Fibroblast of the conjunctiva (primary cell): ENCODE data around the gene CALCB.
"Not testable (repeated sequence)": the region's sequence is repeated elsewhere in the genome, so short reads cannot be mapped to it uniquely, and the experiment has no call there.

Source experiments
- DNase-seq: peaks from one replicate; pipeline ENCODE4 v3.0.0-alpha.2; 2010; ENCODE audit warnings: low read depth

Gene CALCB, protein sequence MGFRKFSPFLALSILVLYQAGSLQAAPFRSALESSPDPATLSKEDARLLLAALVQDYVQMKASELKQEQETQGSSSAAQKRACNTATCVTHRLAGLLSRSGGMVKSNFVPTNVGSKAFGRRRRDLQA

DNA sequence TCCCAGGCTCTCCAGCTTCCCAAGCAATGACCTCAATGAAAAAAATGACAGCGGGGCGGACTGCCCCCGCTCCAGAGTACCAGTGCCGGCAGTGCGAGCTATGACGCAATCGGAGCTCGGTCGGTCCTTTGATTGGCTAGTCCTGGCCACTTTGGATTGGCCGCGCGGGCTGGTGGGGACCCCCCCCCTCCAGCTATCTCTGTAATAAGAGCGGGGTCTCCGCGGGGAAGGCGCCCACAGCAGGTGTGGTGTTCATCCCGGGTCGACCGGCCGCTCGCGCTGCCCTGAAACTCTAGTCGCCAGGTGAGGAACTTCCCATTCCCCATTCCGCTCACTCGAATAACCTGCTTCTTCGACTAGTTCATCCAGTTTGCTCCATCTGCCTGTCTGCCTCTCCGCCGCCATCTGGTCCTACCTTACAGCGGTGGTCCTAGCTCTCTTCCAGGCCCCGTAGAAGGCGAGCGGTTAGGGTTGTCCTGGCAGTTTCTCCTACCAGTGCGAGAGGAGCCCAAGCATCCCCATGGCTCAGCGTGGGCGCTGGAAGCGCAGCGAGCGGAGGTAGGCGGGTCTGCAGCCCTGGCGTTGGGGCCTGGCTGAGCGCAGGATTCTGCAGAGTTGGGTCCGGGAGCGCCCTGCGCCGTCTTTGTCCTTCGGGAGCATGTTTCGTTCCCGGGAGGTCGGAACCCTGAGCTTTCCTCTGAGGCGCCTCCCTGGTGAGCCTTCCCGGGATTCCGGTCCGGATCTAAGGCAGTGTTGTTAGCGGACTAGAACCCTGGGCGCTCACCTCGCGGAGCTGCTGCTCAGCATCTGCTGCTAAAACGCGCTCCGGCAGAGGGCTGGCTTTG lies at the start of gene CALCB:
Gene CALCB (plus strand): TSS at position 233 of the 845 bp plus-strand sequence. CDS start 1,126 bp downstream, outside the sequence.
- no peak for DNase-seq

DNA sequence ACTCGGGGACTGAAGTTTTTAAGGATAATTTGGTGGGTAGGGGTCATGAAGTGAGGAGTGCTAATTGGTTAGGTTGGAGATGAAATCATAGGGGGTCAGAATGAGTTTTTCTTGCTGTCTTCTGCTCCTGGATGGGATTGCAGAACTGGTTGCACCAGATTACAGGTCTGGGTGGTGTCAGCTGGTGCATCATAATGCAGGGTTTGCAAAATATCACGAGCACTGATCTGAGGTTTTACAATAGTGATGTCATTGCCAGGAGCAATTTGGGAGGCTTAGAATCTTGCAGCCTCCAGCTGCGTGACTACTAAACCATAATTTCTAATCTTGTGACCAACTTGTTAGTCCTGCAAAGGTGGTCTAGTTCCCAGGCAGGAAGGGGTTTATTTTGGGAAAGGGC lies 46.4 kb upstream of the CALCB start:
- DNase-seq = no peak

DNA sequence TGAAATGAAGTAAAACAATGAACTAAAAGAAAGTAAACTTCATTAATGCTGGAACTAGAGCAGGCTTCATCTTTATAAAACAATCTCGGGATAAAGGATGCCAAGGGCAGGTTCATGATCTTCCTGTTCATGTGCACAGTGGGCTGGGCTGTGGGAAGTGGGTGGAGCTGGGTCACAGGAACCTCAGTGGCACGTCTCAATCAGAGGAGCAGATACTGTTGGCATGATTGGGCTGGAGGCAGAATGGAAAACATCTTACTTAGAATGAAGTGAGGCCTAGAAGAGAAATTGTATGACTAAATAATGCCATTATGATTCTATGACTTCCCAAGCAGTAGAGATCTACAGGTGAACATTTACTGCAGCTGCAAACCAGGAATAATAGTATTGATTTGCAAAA lies 45.4 kb upstream of the CALCB start:
- no peak for DNase-seq

DNA sequence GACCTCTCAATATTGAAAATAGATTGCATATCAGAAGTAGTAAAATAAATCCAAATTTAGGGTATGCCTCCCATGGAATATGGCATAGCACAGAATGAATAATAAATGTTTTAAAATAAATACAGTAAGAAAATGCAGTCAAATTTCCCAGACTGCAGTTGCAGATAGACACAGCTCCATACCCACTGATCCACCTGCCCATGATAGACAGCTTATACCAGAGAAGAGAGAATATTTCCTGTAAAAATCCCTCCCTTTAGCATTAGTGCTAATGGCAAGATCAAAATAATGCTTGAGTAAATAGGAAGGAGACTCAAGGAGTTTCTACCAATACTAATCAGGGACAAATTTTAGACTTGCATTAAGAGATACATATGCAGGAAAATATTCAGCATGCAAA lies 45.0 kb upstream of the CALCB start:
- no peak for DNase-seq

DNA sequence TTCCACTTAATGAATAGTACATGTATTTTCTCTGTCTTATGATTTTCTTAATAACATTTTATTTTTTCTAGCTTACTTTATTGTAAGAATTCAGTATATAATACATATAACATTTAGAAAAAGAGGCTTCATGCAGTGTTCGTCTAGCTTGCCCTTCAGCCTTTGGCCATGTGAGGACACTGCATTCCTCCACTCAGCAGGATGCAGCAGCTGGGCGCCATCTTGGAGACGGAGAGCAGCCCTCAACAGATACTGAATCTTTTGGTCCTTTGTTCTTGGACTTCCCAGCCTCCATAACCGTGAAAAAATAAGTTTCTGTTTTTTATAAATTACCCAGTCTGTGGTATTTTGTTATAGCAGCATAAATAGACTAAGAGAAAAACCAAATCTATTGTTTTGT lies 41.4 kb upstream of the CALCB start:
- not testable (repeated sequence) for DNase-seq

DNA sequence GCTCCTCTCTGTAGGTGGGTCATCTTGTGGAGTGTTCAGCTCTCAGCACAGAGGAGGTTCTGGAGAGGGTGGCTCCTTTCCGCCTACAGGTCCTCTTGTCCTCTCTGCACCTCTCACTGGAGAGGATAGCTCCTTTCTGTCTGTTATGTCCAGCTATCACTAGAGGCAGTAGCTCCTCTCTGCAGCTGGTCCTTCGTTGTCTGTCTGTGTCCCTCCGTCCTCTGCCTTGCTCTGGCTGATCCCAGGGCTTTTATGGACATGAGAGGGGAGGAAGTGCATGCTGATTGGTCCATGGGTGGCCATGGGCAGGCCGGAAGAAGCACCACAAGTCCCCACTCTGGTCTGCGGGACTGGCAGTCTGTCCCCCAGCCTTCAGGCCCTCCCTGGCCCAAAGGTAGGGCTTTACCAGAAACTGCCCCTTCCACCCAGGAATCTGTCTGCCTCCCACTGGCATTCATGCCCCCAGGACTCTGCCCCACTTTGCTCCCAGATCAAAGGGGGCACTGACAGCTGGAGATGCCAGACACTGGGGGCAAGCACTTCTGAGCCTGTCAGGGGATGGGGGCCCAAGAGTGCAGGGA lies 38.6 kb upstream of the CALCB start:
- DNase-seq = no peak

DNA sequence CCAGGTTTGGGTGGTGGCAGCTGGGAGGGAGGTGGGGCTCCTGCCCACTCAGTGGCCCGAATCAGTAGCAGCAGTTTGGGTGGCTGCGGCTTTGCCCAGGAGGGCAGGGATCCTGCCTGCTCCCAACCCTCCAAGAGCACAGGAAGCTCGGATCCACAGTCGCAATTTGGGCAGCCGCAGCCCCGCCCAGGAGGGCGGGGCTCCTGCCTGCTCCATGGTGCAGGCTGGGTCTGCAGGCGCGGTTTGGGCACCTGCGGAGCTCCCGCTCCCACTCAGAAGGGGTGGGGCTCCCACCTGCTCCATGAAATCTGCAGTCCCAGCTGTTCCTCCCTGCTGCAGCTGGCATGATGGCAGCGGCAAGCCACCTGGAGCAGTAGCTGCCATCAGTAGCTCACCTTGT lies 38.1 kb upstream of the CALCB start:
- DNase-seq = no peak

DNA sequence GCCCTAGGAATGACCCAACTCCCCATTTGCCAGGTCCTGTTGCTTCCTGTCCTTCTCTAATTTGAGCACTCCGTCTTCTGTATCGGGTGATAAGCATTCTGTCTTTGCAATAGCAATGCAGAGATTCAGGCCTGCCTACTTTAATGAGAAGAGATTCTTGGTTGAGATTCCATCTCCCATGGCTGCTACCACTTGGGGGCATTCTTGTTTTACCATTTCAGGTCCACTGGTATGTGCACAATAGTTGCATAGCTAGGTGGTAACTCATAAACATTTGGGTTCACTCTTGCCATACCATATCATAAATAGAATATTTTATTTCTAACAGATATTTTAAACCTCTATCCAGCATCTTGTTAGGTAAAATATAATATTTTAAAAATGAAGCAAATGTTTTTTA lies 34.4 kb upstream of the CALCB start:
- no peak for DNase-seq

DNA sequence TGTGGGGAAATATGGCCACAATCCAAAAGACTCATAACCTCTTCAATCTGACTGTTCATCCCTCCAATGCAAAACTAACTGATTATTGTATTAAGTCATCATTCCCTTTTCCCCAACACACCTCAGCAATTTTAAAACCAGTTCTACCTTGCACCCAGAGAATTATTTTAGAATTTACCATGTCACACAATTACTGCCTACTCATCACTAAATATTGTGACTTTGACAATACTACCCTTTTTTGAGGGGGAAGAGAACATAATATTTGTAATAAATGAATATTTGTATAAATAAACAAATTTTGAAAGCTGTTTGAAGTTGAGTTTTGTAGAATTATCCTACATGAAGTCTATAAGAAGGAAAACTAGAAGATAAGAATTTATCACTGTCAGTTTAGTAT lies 28.2 kb upstream of the CALCB start:
- DNase-seq = no peak

DNA sequence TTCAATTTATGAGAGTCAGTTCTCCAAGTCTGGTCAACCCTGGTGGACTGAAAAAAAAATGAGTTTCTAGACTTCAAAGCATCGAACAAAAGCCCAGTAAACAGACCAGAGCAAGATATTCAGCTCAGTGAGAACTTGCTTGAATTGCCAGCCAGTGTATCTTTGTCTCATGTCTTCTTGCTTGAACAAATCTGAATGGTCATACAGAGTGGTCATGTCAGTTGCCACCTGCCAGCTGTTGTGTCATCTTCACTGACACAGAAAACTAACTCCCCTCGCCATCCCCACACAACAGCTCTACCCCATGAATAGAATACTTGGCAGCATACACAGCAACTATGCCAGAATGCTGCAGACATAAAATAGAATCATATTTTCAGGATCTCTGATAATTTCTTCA lies 27.5 kb upstream of the CALCB start:
- no peak for DNase-seq

DNA sequence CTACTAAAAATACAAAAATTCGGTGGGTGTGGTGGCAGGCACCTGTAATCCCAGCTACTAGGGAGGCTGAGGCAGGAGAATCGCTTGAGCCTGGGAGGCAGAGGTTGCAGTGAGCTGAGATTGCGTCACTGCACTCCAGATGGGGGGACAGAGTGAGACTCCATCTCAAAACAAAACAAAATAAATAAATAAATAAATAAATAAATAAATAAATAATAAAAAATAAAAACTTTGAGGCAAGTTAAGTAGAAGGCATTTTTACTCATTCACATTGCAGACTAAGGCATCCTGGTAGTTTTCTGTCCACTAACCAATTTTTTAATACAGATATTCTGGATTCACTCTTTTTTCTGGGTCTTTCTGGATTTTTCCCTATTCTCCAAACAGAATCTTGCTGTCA lies 26.7 kb upstream of the CALCB start:
- not testable (repeated sequence) for DNase-seq

DNA sequence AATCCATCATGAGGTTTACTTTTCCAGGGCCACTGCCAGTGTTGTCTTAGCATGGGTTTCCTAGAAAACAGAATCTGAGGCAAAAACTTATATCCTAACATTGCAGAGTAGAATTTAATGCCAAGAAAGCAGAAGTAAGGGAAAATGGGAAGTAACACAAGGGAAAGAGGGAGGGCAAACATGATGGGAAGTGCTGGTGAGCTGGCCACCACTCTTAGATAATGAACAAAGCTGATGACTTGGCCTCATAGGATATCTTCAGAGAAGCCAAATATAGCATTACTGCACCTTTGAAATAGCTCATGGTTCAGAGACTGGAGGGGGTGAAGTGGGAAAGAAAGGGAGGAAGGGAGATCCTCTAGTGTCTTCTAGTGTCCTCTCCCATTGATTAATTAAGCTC lies 24.8 kb upstream of the CALCB start:
- no peak for DNase-seq

DNA sequence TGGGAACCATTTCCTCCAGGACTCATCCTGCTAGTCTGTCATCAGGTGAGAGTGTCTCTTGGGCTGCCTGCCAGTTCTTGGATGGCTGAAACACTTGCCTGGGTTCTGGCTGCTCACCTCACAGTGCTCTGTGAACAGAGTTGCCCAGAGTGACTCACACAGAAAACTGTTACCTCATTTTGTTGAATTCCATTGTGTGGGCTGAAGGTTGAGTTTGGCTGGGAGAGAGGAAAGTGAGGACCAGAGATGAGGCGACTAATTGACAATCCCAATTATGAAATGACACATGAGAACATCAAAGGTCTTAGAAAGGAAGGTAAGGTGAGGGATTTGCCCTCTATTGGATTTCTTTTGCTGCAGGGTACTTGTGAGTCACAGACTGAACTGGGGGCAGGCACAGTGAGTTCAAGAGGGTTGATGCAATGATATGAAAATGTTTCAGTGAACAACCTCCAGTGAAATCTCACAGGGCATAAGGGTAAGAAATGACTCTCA lies 20.2 kb upstream of the CALCB start:
- DNase-seq = peak; percentile 47

DNA sequence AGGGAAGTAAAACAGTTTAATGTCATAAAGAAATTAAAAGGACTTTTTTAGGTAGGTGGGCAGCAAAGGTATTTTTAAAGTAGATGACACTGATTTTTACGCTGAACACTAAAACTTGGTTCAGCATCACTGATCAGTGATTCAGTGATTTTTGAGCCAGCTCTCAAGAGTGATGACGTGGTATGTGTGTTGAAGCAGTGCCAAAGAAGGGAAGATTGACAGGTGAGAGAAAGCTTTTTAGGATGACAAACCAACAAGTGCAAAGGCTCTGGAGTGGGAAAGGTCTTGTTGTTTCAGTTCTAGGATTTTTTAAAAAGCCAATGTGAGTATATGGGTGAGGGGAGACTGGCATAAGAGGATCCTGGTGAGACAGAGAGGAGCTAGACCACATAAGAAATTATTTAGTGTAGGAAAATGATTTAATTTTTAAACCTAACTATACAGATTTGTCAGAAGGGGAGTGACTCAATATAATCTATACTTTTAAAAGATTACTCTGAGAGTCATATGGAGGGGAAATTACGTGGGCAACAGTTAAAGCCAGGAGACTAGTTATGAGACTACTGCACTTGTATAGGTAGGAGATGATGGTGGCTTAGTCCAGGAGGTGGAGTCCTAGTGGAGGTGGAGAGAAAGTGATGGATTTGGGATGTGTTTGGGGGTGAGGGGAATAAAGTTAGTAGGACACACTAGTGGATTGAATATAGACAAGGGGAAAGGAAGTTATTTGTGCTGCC lies 17.6 kb upstream of the CALCB start:
- no peak for DNase-seq

DNA sequence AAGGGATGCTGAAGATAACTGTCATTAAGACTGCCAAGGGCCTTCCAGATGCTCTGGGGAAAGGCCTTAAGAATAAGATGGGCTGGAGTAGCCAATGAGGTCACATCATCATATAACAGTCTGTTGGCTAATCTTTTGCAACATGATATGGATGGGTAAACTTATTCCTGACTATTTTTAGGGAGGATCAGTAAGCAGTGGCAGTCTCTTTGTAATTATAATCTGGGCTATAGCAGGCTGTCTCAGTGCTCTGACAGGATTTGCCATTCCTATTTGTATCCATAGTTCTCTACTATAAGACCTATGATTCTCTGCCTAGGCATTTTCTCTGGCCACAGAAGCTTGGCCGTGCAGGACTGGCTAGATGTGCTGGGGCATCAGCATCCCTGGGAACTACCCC lies 16.1 kb upstream of the CALCB start:
- no peak for DNase-seq

DNA sequence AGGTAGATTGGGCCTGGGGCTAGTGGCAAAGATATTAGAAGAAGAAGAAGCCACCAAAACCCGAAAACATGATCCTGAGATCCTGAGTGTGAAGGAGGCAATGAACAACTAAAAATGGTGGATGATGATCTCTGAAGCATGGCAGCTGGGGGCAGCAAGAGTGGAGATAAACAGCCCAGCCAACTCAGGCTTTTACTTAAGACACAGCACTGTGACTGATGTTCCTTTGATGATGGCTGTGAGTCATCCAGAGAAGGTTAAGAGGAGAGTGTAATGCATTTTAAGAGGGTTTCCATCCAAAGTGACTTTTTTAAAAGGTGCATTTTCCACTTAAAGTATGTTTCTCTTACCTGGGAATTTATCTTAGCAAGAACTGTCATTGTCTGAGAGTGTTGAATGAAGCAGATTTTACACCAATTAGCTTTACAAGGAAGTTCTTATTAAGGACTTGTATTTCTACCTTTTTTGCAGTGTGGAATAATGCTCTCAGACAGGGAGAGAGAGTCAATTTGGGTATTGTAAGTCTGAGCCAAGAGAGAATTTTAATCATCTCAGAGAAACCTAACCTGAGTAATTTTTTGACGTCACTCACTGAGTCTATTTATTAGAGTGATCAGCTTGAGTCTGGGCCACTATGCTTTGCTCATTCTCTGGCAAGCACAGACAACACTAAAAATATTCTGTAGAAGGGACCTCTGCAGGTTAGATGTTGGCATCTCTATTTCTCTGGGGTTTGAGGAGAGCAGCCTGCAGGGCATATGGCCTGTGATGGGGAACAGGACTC lies 14.1 kb upstream of the CALCB start:
- DNase-seq = no peak

DNA sequence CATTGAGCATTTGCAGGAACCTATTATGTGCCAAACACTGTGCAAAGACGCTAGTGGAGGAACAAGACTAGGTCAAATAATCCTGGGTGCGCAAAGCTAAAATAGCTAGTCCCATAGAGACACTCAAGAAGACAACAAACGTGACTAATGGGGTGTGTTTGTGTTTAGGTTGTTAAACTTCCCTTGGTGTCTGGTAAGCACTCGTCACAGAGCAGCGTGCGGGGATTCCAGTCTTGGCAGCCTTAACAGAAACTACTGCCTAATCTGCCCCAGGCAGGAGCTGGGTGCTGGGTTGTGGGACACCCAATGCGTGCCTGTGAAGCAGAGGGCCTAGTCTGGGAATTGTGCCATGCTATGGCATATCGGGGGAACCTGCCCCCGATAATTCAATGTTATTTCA lies 10.8 kb upstream of the CALCB start:
- no peak for DNase-seq

DNA sequence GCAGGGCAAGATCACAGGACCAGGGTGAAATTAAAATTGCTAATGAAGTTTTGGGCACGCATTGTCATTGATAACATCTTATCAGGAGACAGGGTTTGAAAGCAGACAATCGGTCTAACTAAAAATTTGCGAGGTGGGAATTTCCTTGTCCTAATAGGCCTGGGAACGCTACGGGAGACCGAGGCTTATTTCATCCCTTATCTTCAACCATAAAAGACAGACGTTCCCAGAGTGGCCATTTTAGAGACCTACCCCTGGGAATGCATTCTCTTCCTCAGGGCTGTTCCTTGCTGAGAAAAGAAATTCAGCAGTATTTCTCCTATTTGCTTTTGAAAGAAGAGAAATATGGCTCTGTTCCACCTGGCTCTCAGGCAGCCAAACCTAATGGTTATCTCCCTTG lies 3.6 kb upstream of the CALCB start:
- DNase-seq = not testable (repeated sequence)

DNA sequence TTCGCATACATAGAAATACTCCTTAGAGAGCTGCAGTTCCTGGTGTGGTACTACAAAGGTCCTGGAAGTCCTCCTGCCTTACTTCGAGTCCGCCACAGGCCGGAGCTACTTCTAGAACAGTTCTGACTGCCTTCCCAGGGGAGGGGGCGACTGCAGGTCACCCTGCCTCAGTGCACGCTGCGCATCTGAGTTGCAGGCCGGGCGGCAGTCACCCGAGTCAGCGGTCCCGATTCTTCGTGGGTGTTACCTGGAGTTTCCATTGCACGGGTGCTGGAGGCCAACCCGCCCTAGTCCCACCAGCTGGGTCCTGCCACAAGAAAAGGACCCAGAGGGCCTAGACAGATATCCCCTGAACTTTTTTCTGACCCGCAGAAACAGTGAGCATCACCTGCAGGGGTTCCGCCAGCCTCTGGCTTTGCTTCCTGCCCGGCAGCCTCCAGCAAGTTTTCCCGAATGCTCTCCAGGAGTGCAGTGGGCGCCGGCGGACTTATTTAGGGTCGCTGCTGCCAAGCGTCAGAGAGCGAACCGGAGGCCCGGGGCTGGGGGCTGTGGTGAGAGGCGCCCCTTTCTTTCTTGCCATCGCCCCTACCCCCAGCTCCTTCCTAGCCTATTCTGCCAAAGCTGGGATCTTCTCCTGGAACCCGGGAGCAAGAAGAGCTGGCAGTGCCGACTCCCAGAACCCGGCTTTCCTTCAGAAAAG lies 1.7 kb upstream of the CALCB start:
- DNase-seq = no peak

DNA sequence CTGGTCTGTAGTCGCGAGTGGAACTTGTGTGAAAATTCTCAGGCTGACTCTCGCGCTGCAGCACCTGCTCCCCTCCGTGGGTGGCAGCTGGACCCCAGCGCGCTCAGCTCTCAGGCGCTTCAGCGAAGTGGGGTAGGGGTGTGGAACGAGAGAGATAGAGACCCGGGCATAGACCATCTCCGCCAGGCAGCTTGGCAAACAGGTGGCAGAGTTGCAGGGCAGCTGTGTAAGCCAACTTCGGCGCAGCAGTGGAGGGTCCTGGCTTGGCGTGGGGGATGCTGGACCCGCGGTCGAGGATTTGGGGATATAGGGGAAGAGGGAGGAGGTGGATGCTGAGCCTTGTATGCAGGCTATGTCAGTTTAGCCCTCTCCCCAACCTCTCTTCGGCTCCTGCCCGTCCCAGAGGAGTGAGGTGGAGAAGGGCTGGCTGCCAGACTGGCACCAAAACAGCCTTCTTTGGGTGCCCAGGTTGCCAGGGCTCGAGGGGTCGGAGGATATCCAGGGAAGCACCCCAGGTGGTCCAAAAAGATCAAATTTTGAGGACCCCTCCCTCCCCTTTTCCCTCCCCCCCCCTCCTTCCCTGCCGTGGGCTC lies 746 bp upstream of the CALCB start:
- no peak for DNase-seq
